ENCODE measurements around the gene FMC1.
"Not testable (repeated sequence)": the region's sequence is repeated elsewhere in the genome, so short reads cannot be mapped to it uniquely, and the experiment has no call there.

Gene FMC1, protein sequence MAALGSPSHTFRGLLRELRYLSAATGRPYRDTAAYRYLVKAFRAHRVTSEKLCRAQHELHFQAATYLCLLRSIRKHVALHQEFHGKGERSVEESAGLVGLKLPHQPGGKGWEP

DNA sequence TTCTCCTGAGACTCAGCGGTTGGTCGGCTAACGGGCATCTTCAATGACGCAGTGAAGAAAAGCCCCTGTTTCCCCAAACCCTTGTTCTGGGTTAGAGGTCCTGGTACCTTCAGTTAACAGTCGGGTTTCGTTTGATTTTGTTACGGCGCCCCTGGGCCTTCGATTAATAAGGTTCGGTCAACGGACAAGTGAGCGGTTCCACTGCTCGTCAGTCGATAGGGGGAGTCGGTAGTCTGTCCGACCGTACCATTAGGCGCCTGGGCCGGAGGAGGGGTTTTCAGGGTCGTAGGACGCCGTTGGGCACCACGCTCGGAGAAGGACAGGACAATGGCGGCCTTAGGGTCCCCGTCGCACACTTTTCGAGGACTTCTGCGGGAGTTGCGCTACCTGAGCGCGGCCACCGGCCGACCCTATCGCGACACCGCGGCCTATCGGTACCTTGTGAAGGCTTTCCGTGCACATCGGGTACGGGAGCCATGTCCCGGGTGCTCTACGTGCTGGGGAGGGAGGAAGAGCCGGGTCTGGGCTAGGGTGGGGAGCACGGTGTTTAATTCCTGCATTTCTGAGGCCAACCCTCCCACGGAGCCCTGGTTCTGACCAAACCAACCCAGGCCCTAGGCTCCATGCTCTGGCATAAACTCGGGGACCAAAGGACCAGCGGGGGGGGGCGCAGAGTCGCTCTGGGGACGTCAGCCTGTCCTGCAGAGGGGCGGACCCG is at the start of gene FMC1:
Gene FMC1, plus strand, starts transcription at position 280 of the 718 bp plus-strand sequence. Its CDS starts 48 bp downstream, at position 328.
- peak; percentile 94 for DNase-seq

DNA sequence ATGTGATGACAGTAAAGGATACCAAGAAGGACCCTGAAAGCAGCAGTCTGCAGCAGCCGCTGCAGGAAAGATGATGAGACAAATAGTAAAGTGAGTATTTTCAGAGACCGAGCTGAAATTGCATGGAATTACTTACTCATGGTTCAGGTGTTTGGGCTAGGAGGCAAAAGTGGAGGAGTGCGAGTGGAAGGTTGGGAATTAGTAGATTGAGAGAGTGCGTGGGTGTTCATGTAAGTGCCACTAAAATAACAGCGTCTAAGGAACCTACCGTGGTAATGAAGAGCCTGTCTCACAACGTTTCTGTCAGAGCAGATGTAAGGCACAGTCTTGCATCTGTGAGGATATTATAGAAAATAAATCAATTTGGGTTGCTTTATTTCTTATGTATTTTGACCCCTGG is 48.3 kb upstream of the FMC1 start:
- no peak for DNase-seq

DNA sequence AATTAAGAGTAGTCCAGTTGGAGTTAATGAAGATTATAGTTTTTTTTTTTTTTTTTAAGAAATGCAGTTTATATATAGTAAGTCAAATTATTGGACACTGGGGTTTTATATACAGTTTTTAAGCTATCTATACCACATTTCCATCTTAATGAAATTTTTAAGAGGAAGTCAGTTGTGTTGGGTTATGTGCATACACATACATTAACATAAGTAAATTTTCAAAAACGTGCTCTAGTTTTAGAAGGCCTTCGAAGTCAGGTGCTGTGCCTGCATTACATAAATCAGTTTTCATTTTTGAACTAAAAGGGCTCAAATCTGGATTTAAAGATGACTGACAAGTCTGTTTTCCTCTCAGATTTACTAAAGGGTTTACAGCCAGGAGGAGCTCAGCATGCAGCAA is 47.6 kb upstream of the FMC1 start:
- DNase-seq = no peak

DNA sequence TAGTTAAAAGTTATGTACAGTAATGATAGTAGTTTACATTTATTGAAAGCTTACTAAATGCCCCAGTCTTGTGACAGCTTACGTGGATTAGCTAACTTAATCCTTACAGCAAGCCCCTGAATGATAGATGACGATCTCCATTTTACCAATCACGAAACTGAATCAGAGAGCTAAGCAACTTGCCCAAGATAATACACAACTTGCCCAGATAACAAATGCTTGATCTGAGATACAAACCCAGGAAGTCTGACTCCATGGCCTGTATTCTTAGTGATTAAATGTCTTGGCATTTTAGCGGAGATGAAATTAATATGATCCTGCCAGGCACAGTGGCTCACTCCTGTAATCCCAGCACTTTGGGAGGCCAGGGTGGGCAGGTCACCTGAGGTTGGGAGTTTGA is 46.9 kb upstream of the FMC1 start:
- DNase-seq = no peak

DNA sequence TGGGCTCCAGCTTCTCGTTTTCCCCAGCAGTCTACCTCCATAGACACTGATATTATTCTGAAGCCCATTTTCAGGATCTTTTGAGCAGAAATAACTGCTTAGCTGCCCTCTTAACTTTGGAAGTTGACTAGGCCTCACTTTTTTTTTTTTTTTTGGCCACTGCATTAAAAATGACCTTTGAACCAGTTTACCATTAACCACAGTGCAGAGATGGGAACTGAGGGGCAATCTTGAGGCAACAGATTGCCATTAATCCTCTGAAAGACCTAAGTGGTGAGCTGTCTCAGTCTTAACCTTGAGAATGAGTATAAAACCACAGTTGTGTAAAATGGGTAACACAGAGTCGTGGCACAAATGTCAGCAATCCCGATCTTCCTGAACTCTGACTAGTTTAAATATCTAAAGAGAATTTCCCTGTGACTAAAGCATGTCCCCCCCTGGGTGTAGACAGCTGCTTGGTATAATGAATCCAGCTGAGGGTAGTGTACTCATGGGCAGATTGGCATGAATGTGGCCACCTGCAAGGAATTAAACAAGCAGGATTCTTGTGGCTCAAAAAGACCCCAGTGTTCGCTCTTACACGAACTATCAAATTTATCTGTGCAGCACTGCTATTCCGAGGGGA is 46.1 kb upstream of the FMC1 start:
- DNase-seq = no peak

DNA sequence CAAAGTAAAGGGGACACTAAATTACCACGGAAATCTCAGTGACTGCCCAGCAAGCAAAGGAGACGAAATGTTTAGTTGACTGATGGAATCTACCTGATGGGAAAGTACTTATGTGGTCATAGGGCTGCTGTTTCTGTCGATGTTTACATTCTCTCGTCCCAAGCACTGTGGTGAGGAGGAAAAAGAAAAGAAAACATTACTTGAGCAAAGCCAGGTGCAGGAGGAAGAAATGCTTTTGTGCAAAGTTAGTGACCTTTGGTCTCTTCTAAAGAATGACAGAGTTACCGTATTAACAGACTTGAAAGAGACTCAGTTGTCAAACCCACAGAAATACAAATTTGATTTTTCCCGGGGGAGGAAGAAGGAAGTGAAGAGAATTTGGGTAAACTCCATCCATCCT is 43.3 kb upstream of the FMC1 start:
- DNase-seq = no peak

DNA sequence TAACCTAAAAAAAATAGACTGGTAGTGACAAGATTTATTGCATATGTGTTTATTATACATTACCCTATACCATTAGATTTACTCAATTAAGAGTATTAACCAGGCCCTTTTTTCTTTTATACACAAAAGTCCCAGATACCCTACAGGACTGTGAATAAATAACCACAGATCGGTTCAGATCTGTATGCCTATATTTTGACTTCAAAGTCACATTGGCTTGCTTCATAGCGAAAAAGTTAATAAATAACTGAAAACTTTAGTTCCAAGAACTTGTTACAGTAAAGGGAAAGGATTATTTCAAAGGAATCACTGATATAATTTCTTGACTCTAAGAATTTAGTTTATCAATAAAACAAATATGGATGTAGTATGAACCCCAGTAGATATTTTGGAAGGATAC is 41.8 kb upstream of the FMC1 start:
- DNase-seq = no peak

DNA sequence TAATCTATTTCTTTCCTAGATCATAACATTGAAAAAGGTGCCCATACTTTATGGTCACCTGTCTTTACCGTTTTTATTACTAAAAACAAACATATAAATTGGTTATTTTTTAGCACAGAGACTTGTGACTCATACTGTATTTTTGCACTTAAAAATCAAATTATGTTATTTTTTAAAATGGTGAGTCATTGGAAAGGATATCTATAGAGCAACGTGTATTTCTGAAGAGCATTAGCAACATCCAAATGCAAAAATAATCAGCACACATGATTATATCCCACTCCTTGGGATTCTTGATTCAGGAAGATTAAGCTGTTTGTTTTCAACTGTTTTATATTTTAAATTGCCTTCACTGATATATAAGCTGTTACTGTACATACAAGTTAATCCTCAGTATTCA is 40.7 kb upstream of the FMC1 start:
- DNase-seq = no peak

DNA sequence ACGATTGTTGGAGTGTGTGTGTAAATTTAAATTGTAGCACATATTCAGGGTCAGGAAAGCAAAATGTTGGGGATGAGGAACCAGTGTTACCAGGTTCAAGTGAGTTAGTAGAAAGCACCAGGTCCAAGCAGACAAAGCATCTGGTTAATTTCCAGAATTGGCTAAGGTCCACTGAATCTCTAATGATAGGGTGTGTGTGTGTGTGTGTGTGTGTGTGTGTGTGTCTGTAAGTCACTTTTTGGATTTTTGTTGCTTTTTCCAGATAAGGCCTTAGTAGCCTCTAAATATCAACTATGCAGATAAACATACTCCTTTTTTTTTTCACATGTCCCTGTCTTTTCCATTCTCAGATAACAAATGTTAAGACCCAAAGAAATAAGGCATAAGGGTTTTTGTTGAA is 36.6 kb upstream of the FMC1 start:
- DNase-seq = no peak

DNA sequence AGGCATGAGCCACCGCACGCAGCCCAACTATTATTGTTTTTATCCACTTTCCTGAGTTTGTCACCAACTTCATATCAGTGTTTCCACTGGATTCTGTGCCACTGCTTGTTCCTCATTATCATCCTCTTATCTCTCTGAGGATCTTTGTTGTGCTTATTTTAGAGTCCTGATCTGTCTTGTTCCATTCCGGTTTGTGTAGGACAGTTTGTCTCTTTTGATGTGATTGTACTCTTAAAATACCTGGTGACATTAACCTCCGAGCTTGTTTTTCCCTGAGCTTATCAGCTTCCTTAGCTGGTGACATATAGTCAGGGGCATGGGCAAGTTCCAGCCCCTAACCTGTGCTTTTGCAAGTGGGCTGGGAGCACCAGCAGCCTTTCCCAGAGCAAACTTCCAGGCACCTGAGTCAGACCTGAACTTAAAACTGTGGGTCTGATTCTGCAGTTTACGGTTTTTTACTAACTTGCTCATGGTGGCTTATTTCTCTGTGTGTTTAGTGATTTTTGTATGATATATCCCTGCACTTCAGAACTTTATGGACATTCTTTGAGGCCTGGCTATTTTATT is 23.1 kb upstream of the FMC1 start:
- DNase-seq = no peak

DNA sequence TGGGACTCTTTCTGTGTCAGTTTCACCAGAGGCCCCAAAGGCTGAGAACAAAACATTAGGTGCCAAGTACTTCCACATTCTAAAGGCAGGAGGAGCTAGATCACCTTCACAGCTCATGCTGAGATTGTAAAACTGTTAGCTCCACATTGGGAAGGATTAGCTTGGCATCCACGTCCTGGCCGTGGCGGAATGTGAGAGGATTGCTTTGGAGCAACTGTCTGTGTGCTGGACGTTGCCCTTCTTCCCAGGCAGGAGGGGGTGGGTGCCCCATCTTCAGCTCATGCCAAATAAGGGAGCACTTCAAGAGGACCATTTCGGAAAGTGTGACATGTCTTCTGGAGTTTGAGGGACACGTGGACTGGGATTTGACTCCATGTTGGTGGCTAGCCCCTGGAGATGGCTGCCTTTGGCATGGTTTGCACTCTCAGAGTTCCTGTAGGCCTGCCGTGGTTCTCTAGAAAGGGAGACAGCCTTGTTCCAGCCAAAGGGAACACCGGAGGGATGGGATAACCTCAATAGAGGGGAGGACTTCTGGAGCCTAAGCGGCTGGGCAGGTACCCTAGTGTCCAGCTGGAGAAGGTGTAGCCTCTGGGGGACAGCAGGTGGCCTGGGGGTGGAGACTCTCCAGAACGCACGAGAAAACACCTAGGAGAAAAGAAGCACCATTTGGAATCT is 19.9 kb upstream of the FMC1 start:
- DNase-seq = no peak

DNA sequence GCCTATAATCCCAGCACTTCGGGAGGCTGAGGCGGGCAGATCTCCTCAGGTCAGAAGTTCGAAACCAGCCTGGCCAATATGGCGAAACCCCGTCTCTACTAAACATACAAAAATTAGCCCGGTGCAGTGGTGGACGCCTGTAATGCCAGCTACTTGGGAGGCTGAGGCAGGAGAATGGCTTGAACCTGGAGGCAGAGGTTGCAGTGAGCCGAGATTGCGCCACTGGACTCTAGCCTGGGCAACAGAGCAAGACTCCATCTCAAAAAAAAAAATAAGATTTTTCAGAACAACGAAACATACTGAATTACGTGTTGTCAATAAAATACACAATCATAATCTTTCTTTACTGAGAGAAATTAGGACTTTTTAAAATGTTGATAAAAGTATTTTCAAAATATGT is 16.4 kb upstream of the FMC1 start:
- not testable (repeated sequence) for DNase-seq

DNA sequence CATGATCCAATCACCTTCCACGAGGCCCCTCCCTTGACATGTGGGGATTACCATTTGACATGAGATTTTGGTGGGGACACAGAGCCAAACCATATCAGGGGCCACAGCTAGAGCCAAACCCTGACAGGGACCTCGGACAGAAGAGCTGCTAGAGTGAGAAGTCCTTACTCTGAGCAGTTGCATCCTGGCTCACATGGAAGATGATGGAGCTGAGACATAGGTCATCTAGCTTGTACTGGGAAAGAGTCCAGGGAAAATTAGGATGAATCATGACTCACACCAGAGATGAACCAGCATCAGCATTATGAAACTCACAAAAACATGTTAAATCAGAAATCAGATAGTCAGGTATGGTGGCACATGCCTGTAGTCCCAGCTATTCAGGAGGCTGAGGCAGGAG is 12.8 kb upstream of the FMC1 start:
- DNase-seq = no peak

DNA sequence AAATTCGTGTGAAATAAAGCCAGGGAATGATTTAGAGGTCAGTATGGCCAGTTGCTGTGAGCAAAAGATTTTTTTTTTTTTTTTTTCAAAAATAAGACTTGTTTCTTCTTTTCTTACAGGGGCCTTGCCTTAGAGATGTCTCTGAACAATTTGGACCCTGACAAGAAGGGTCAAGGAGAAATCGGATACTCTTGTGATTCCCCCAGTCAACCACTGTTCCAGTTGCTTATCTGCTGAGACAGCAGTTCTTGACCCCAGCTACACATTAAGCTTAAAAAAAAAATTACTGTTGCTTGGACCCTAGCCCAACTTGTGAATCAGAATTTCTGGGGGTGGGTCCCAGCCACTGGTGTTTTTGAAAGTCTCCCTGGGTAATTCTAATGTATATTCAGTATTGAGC is 12.0 kb upstream of the FMC1 start:
- DNase-seq = no peak

DNA sequence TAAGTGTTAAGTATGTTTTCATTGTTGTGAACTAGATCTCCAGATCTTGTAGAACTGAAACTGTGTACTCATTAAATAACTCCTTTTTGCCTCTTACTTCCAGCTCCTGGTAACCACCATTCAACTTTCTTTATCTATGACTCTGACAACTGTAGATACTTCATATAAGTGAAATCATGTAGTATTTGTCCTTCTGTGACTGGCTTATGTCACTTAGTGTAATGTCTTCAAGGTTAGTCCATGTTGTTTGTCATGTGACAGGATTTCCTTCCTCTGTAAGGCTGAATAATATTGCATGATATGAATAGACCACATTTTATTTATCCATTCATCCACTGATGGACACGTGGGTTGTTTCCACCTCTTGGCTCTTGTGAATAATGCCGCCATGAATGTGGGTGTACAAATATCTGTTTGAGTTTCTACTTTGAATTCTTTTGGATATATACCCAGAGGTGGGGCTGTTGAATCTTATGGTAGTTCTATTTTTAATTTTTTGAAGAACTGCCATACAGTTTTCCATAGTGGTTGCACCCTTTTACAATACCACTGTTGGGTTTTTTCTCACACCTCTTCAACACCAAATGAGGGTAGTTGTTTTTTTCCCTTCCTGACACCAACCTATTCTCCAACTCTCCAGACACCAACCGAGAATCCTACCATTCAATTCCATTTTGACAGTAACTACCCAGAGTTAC is 10.7 kb upstream of the FMC1 start:
- no peak for DNase-seq

DNA sequence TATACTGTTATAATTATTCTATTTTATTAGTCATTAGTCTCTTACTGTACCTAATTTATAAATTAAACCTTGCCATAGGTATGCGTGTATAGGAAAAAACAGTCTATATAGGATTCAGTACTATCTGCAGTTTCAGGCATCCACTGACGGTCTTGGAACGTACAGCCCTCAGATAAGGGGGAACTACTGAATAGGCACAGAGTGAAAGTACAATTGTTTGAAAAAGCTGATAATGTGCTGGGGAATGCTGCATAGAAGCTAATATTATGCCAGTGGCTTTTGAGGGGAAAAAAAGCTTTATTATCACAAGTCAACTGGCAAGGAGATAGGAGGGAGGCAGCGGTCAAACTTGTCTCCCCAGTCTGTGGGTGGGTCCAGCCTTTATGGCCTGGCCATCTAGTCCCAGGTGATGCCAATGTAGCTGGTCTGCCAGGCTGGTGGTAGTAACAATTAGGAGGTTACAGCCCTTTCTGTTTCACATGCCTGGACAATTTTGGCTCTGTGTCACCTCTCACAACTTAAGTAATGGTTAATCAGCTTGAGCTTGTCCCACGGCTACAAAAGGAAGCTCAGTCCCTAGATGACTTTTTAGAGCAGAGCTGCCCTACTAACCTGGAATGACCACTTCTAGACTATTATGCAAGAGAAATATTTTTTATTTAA is 8.3 kb upstream of the FMC1 start:
- DNase-seq = no peak

DNA sequence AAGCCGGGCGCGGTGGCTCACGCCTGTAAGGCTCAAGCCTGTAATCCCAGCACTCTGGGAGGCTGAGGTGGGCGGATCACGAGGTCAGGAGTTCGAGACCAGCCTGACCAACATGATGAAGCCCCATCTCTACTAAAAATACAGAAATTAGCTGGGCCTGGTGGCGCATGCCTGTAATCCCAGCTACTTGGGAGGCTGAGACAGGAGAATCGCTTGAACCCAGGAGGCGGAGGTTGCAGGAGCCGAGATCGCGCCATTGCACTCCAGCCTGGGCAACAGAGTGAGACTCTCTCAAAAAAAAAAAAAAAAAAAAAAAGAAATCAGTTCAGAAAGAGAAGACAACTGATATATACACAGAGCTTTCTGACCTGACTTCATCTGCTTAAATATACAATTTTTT is 7.7 kb upstream of the FMC1 start:
- not testable (repeated sequence) for DNase-seq

DNA sequence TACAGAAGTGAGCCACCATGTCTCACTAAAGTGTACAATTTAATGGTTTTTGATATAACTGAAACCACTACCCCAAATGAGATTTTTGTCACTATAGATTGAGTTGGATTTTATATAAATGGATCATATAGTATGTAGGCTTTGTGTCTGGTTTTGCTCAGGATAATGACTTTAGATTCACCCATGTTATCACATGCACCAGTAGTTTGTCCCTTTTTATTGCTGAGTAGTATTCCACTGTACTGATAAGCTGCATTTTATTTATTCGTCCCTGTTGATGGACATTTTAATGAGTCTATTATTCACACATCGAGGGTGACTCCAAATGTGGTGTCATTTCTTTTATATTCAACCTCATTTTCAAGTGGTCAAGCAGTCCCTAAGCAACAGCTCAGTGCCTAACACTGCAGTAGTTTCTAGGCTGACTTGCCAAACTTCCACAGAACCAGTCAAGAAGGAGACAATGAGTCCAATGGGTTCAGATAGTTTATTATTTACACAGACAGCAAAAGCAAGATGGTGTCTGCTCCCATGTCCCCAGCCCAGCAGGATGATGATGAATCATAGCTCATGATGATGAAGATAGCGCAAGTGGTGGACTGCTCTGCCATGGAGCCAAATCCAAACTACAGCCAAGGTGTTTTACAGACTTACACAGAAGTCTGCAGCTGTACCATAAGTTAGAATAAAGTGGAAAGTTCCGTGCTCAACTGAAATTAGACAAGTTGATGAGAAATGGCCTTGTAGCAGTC is 6.6 kb upstream of the FMC1 start:
- no peak for DNase-seq

DNA sequence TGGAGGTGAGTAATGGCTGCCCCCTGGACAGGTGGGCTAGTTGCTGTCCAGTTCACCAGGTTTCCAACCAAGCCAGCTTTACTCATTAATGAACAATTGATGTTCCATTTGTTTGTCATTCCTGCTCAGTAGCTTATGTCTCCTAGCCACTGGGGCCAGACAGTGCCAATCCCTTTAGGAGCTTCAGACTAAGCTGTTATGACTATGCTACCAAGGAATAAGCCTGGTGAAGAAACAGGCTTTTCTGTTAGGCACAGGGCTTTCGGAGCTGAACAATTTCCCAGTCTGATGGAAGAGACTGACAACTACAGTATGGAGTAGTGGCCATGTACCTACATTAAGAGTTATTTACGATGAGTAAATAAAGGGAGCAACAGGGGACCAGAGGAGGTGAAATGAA is 2.1 kb upstream of the FMC1 start:
- no peak for DNase-seq

DNA sequence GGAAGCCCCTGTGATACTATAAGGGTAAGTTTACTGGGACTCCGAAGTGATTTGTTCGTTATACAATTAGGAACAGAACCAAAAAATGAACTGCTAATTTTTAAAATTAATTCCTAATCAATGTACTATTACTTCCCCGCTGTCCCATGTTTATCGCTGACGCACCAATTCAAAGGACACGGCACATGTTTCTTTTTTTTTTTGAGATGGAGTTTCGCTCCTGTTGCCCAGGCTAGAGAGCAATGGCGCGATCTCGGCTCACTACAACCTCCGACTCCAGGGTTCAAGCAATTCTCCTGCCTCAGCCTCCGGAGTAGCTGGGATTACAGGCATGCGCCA is 1.5 kb upstream of the FMC1 start:
- DNase-seq = no peak

DNA sequence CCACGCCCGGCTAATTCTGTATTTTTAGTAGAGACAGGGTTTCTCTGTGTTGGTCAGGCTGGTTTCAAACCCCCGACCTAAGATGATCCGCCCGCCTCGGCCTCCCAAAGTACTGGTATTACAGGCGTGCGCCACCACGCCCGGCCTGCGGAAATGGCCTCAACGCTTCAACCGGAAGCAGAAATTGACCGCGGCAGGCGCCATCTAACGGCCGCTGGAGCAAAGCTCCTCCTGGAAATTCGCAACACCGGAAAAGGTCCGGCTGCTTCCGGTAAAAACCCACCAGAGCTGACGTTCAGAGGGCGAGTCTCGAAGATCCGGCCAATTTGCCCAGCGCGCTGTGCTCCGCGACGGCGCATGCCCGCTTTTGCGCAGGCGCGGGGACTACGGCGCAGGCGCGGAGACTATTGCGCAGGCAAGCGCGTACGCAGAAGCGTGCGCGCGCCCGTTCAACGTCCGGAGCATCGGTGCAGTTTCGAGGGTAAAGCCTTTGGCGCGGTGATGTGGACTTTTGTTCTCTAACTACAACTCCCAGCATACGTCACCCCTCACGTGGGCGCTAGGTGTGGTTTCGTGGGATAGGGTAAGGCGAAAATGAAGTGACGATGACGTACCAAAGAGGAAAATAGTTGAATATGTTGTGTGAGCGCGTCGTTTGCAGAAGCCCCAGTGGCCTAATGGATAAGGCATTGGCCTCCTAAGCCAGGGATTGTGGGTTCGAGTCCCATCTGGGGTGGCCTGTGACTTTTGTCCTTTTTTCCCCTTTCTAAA is 915 bp upstream of the FMC1 start:
- peak; percentile 100 for DNase-seq

DNA sequence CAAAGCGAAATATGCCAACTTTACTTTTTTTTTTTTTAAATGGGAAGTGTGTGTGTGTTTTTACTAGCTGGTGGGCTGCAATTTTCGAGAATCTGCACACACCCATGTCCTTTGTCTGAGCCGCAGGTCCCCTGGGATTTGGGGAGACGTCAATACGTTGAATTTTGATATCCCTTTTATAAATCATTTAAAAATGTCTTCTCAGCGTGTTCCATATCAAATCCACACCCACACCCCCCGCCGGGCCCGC is 404 bp upstream of the FMC1 start:
- DNase-seq = no peak
